H1 (cell line): ENCODE measurements around the gene AIF1L. TPM values are rescaled to one million over a fixed set of nuclear protein-coding genes. Genes with fewer than 3 reads are reported as not detected.

Experiments used
- CTCF ChIA-PET: fragments of 300-600 bp; sonication (Branson Sonifier 250); formaldehyde crosslinking; loops from one replicate; lab custom pipeline; 2021; ENCODE audit not compliant: partially characterized antibody; lab: Charles Lee
- POLR2A ChIA-PET: fragments of 300-600 bp; sonication (Branson Sonifier 250); formaldehyde crosslinking; loops from one replicate; lab custom pipeline; 2021; ENCODE audit warnings: inconsistent platforms; ENCODE audit not compliant: partially characterized antibody; lab: Charles Lee
- DNase-seq, 2 experiments: peaks; one replicate each; pipeline versions ENCODE4 v3.0.0 to v3.0.0-alpha.2; 2010 to 2022; ENCODE audit warnings: low spot score in 2 of 2, low read depth in 1 of 2, mixed read lengths in 1 of 2
- FAIRE-seq: peaks from 2 replicates; lab custom pipeline; 2011; peaks lifted over from hg19 to GRCh38; lab: Jason Lieb, UNC
- H2AFZ ChIP-seq: 2 replicates; pipeline ENCODE4 v1.8.1; 2012; ENCODE audit warnings: low read length, inconsistent platforms
- H2AK5ac ChIP-seq: 2 replicates; pipeline ENCODE4 v1.6.1; 2013; ENCODE audit warnings: low read depth, low read length
- H2BK120ac ChIP-seq: replicated peaks from 2 replicates; pipeline ENCODE3; 2013; ENCODE audit warnings: low read depth, low read length, inconsistent platforms
- H2BK12ac ChIP-seq: 2 replicates; pipeline ENCODE4 v1.6.1; 2013; ENCODE audit warnings: low read depth, low read length
- H2BK15ac ChIP-seq: 2 replicates; pipeline ENCODE4 v1.6.1; 2013; ENCODE audit warnings: low read length
- H2BK20ac ChIP-seq: 2 replicates; pipeline ENCODE4 v1.6.1; 2013; ENCODE audit warnings: low read length
- H2BK5ac ChIP-seq: 2 replicates; pipeline ENCODE4 v1.6.1; 2013; ENCODE audit warnings: low read depth, low read length
- H3K14ac ChIP-seq: 2 replicates; pipeline ENCODE4 v1.6.1; 2013; ENCODE audit warnings: inconsistent platforms; ENCODE audit not compliant: insufficient read length
- H3K18ac ChIP-seq: 2 replicates; pipeline ENCODE4 v1.6.1; 2013; ENCODE audit warnings: low read length; ENCODE audit errors: extremely low read depth
- H3K23ac ChIP-seq: 2 replicates; pipeline ENCODE4 v1.6.1; 2013; ENCODE audit warnings: inconsistent platforms; ENCODE audit not compliant: insufficient read length
- H3K23me2 ChIP-seq: 2 replicates; pipeline ENCODE4 v1.6.1; 2013; ENCODE audit warnings: low read depth, low read length
- H3K27ac ChIP-seq: 2 replicates; pipeline ENCODE4 v1.6.1; 2011; ENCODE audit warnings: low read depth, low read length, inconsistent platforms
- H3K27me3 ChIP-seq, 4 experiments: replicated peaks in 1 of 4; 1 replicate in 1 of 4; 2 replicates in 3 of 4; pipeline versions ENCODE4 v1.6.1 to v1.8.1; 2011 to 2013; ENCODE audit warnings: low read length in 3 of 4, mild to moderate bottlenecking in 3 of 4, inconsistent platforms in 2 of 4, mixed read lengths in 2 of 4, moderate library complexity in 1 of 4; ENCODE audit not compliant: control insufficient read depth in 3 of 4, insufficient read depth in 3 of 4; ENCODE audit errors: extremely low read depth in 1 of 4
- H3K36me3 ChIP-seq, 4 experiments: 2 replicates each; pipeline versions ENCODE4 v1.6.1 to v1.8.1; 2011 to 2013; ENCODE audit warnings: mild to moderate bottlenecking in 4 of 4, low read length in 3 of 4, moderate library complexity in 2 of 4, control low read depth in 1 of 4, inconsistent platforms in 1 of 4; ENCODE audit not compliant: insufficient read depth in 4 of 4, control insufficient read depth in 2 of 4
- H3K4ac ChIP-seq: replicated peaks from 2 replicates; pipeline ENCODE3; 2013; ENCODE audit warnings: low read length, low read depth, mixed read lengths, inconsistent platforms; ENCODE audit not compliant: insufficient read length
- H3K4me1 ChIP-seq, 4 experiments: replicated peaks in 1 of 4; 1 replicate in 1 of 4; 2 replicates in 3 of 4; pipeline versions ENCODE4 v1.6.1 to v1.8.1; 2011 to 2013; ENCODE audit warnings: low read length in 3 of 4, inconsistent platforms in 2 of 4, mixed read lengths in 1 of 4; ENCODE audit not compliant: insufficient read depth in 4 of 4, control insufficient read depth in 3 of 4
- H3K4me2 ChIP-seq, 2 experiments: 2 replicates each; pipeline versions ENCODE4 v1.6.1 to v1.8.1; 2011 to 2013; ENCODE audit warnings: low read depth in 2 of 2, low read length in 2 of 2, control low read depth in 1 of 2, inconsistent platforms in 1 of 2, mild to moderate bottlenecking in 1 of 2; ENCODE audit not compliant: insufficient read depth in 1 of 2
- H3K4me3 ChIP-seq, 4 experiments: fragments of 200-600, 300-600 bp in 1 of 4; sonication (generic), shearing (Covaris generic), sonication (Bioruptor Twin) in 1 of 4; 2 replicates each; pipeline versions ENCODE4 v1.5.1 to v1.8.1; 2011 to 2016; ENCODE audit warnings: low read length in 4 of 4, low read depth in 3 of 4, control low read depth in 2 of 4, inconsistent platforms in 2 of 4, mild to moderate bottlenecking in 2 of 4, mixed read lengths in 1 of 4, moderate library complexity in 1 of 4; ENCODE audit not compliant: insufficient read depth in 2 of 4; ENCODE audit errors: extremely low read depth in 1 of 4
- H3K56ac ChIP-seq: replicated peaks from 2 replicates; pipeline ENCODE3; 2013; ENCODE audit warnings: low read depth, mild to moderate bottlenecking, mixed read lengths, low read length, inconsistent platforms; ENCODE audit not compliant: insufficient read length
- H3K79me1 ChIP-seq: 2 replicates; pipeline ENCODE4 v1.6.1; 2013; ENCODE audit warnings: low read depth, low read length, control low read depth
- H3K79me2 ChIP-seq, 2 experiments: 2 replicates each; pipeline versions ENCODE4 v1.6.1 to v1.8.1; 2012 to 2013; ENCODE audit warnings: low read length in 2 of 2, mild to moderate bottlenecking in 2 of 2, inconsistent platforms in 1 of 2; ENCODE audit not compliant: insufficient read depth in 2 of 2, control insufficient read depth in 1 of 2
- H3K9ac ChIP-seq, 4 experiments: replicated peaks in 1 of 4; 1 replicate in 1 of 4; 2 replicates in 3 of 4; pipeline versions ENCODE4 v1.6.1 to v1.8.1; 2011 to 2013; ENCODE audit warnings: low read depth in 3 of 4, low read length in 3 of 4, control low read depth in 2 of 4, mild to moderate bottlenecking in 2 of 4, moderate library complexity in 2 of 4, inconsistent platforms in 1 of 4; ENCODE audit errors: extremely low read depth in 1 of 4
- H3K9me3 ChIP-seq, 2 experiments: 2 replicates each; pipeline versions ENCODE4 v1.6.1 to v1.8.1; 2012 to 2013; ENCODE audit warnings: mild to moderate bottlenecking in 2 of 2, moderate library complexity in 2 of 2, control low read depth in 1 of 2, inconsistent platforms in 1 of 2, low read depth in 1 of 2, low read length in 1 of 2, mixed read lengths in 1 of 2; ENCODE audit not compliant: insufficient read depth in 2 of 2
- H4K20me1 ChIP-seq, 2 experiments: replicated peaks in 1 of 2; 2 replicates each; pipeline versions ENCODE3 to v1.8.1; 2011 to 2013; ENCODE audit warnings: inconsistent platforms in 2 of 2, low read length in 2 of 2, mild to moderate bottlenecking in 1 of 2; ENCODE audit not compliant: insufficient read depth in 2 of 2, control insufficient read depth in 1 of 2
- H4K5ac ChIP-seq: 2 replicates; pipeline ENCODE4 v1.6.1; 2013; ENCODE audit warnings: low read length, low read depth, mixed read lengths, inconsistent platforms; ENCODE audit not compliant: insufficient read length
- H4K8ac ChIP-seq: 2 replicates; pipeline ENCODE4 v1.8.0; 2013; ENCODE audit warnings: mild to moderate bottlenecking, moderate library complexity, low read length, inconsistent platforms; ENCODE audit not compliant: insufficient read depth; ENCODE audit errors: extremely low read depth
- H4K91ac ChIP-seq: replicated peaks from 2 replicates; pipeline ENCODE3; 2013; ENCODE audit warnings: low read length, mixed read lengths, inconsistent platforms; ENCODE audit not compliant: insufficient read length
- ASH2L ChIP-seq: fragments of 200-600, 300-600 bp; sonication (generic); IDR thresholded peaks from one replicate; pipeline ENCODE4 v1.7.1; 2017; ENCODE audit warnings: low read length
- RAD21 ChIP-seq, 2 experiments: IDR thresholded peaks in 1 of 2; conservative IDR thresholded peaks in 1 of 2; 2 replicates each; pipeline ENCODE4 v1.6.1; 2011; ENCODE audit warnings: low read depth in 2 of 2, low read length in 2 of 2, improper control_type of control experiment in 1 of 2, inconsistent platforms in 1 of 2, mild to moderate bottlenecking in 1 of 2, moderate library complexity in 1 of 2
- SIRT6 ChIP-seq: IDR thresholded peaks from one replicate; pipeline ENCODE4 v1.7.1; 2012; ENCODE audit warnings: low read length, inconsistent platforms
- SP1 ChIP-seq: IDR thresholded peaks from 2 replicates; pipeline ENCODE4 v1.6.1; 2011; ENCODE audit warnings: low read depth, low read length
- SRF ChIP-seq: IDR thresholded peaks from 2 replicates; pipeline ENCODE4 v1.6.1; 2011; ENCODE audit warnings: mild to moderate bottlenecking, low read depth, low read length, moderate library complexity
- WGBS, 2 experiments: shearing (Covaris generic) in 1 of 2; methylation state at CpG; one replicate each; pipeline versions ENCODE4 v1.1.6 to v1.1.7; 2013 to 2015; ENCODE audit warnings: low lambda C conversion rate in 2 of 2, mixed read lengths in 2 of 2, inconsistent platforms in 1 of 2, low coverage in 1 of 2, missing lambda C conversion rate in 1 of 2; ENCODE audit not compliant: insufficient replicate concordance in 2 of 2, insufficient coverage in 1 of 2, insufficient read length in 1 of 2; ENCODE audit errors: extremely low coverage in 1 of 2, missing lambda C conversion rate in 1 of 2; 5-methylcytosine and 5-hydroxymethylcytosine counted together
- polyA plus RNA-seq, 7 experiments: library from polyadenylated mRNA; depleted of rRNA in 3 of 7; stranded (reverse) in 5 of 7; unstranded in 2 of 7; fragments of >200 nt in 5 of 7; fragments of 200-250 nt in 2 of 7; gene quantifications; 1 replicate in 5 of 7; 2 replicates in 1 of 7; 4 replicates in 1 of 7; pipeline versions ENCODE4 v1.2.1 to v1.2.3, GENCODE V29; 2011 to 2013; ENCODE audit warnings: missing spikeins in 2 of 7, mixed read lengths in 2 of 7
- total RNA-seq: library from RNA; stranded (reverse); fragmentation: NEBNext Ultra II Directional; extraction: Animal tissue kit (Norgen Biotek cat#: 25700); gene quantifications from 2 replicates; pipeline ENCODE4 v1.2.1, GENCODE V29; 2021

The AIF1L gene
- total and polyA plus RNA-seq, 2 of the 8 experiments (the other 6 are each of a cell fraction or from before 2014, with no cell fraction given) = 70.7 to 149 TPM

- CTCF ChIA-PET = interaction anchor here (1.0 kb wide), 1 partner anchor 8 kb away, joined by 3 read pairs; no protein-coding TSS in a partner anchor
- H2BK12ac ChIP-seq = no peak overlapping the region
- no peaks in the 10 kb centered on the region; the same call in 1 of the 2 replicates for H3K79me1 ChIP-seq
- H2AK5ac ChIP-seq = no peak overlapping the region
- no peak for DNase-seq
- H4K20me1 ChIP-seq = no peaks in the 10 kb centered on the region
- no peak overlapping the region for H3K9ac ChIP-seq
- H3K14ac ChIP-seq = no peak overlapping the region
- no peaks in the 10 kb centered on the region; a peak in 1 of 4 replicates for H3K79me2 ChIP-seq
- H2BK120ac ChIP-seq = no peak overlapping the region
- H3K4me1 ChIP-seq = peaks cover 0 to 2% (median 1%) of the 10 kb centered on the region in 4 experiments; a peak in 3 of 7 replicates
- H4K5ac ChIP-seq = no peak overlapping the region
- 87% methylated on average over 13 of the region's 13 CpGs; no CpG with 5 or more reads in 1 of the 2 experiments for WGBS, 2 experiments
- H4K8ac ChIP-seq = no peak overlapping the region
- no peak for TF ChIP-seq ASH2L
- TF ChIP-seq SP1 = no peak
- no peak for TF ChIP-seq SIRT6
- TF ChIP-seq RAD21 (IDR thresholded peaks at IDR 0.05 in 1 of 2, conservative IDR thresholded peaks at IDR 0.05 in 1 of 2; ENCODE audit: low read depth in 2 of 2, low read length in 2 of 2) = no peak
- TF ChIP-seq SRF = no peak
- TF ChIP-seq, all 59 proteins: peak for 0
- Histone ChIP-seq H2AFZ (no peak overlapping the region), H2BK15ac (no peak overlapping the region), H3K4ac (no peak overlapping the region), H3K9me3 (no peaks in the 10 kb centered on the region), H3K4me2 (no peak overlapping the region), H3K27ac (no peak overlapping the region; the same call in 1 of the 2 replicates), H3K27me3 (no peaks in the 10 kb centered on the region), H3K4me3 (no peak overlapping the region), H3K56ac (no peak overlapping the region), H3K23me2 (no peaks in the 10 kb centered on the region), H3K36me3 (peaks cover 19 to 63% (median 48%) of the 10 kb centered on the region in 4 experiments; a peak in 7 of 8 replicates), H2BK5ac (no peak overlapping the region), H3K18ac (no peak overlapping the region), H2BK20ac (no peak overlapping the region), H4K91ac (no peak overlapping the region), H3K23ac (no peak overlapping the region)
- POLR2A ChIA-PET = interaction anchor here (0.5 to 32.4 kb wide), 4 partner anchors 1 to 178 kb away, joined by 3 to 751 read pairs (median 377); partner anchors contain the start of genes AIF1L and NUP214
- no peak for FAIRE-seq
Measured at GRCh38 chr9:131117121-131117761, 20.9 kb downstream of the AIF1L start.
